Right atrium auricular region (tissue), 2 donors: Measurements from ENCODE around the gene IFNL2. TPM values are rescaled to one million over a fixed set of nuclear protein-coding genes. Genes with fewer than 3 reads are reported as not detected.

Source experiments
- DNase-seq: peaks from one replicate; pipeline ENCODE4 v3.0.0-alpha.2; 2019; ENCODE audit warnings: low spot score
- H3K27ac ChIP-seq, 2 donors: fragments of 200-600 bp; sonication (generic); 1 replicate in 1 of 2; 2 replicates in 1 of 2; pipeline ENCODE4 v1.5.1; 2016 to 2019
- H3K27me3 ChIP-seq, 2 donors: fragments of 200-600 bp; sonication (generic); one replicate each; pipeline versions ENCODE4 v1.5.1 to v1.6.0; 2017 to 2019
- H3K36me3 ChIP-seq: fragments of 200-600 bp; sonication (generic); one replicate; pipeline ENCODE4 v1.5.1; 2016
- H3K4me1 ChIP-seq, 2 donors: fragments of 200-600 bp; sonication (generic); one replicate each; pipeline versions ENCODE4 v1.5.1 to v1.6.0; 2017 to 2019
- H3K4me3 ChIP-seq, 2 donors: fragments of 200-600 bp; sonication (generic); 1 replicate in 1 of 2; 2 replicates in 1 of 2; pipeline ENCODE4 v1.5.1; 2017 to 2019; ENCODE audit warnings: mild to moderate bottlenecking in 1 of 2, moderate library complexity in 1 of 2
- H3K9me3 ChIP-seq, 2 donors: fragments of 200-600 bp; sonication (generic); one replicate each; pipeline ENCODE4 v1.5.1; 2019
- total RNA-seq, 2 donors: library from RNA; depleted of rRNA; stranded (reverse); fragments of >200 nt; gene quantifications; one replicate each; pipeline ENCODE4 v1.1.0, GENCODE V29; 2016
- TF ChIP-seq, protein P1 (sequence below), 2 donors: fragments of 200-600 bp; sonication (generic); IDR thresholded peaks; one replicate each; pipeline ENCODE4 v1.5.1; 2019; ENCODE audit warnings: antibody characterized with exemption in 2 of 2

Gene IFNL2
- total RNA-seq, 2 donors from 2014 or later = not detected

GRCh38 chr19:39299404-39299803, 31.2 kb downstream of the IFNL2 start:
- TF ChIP-seq, protein P1, sequence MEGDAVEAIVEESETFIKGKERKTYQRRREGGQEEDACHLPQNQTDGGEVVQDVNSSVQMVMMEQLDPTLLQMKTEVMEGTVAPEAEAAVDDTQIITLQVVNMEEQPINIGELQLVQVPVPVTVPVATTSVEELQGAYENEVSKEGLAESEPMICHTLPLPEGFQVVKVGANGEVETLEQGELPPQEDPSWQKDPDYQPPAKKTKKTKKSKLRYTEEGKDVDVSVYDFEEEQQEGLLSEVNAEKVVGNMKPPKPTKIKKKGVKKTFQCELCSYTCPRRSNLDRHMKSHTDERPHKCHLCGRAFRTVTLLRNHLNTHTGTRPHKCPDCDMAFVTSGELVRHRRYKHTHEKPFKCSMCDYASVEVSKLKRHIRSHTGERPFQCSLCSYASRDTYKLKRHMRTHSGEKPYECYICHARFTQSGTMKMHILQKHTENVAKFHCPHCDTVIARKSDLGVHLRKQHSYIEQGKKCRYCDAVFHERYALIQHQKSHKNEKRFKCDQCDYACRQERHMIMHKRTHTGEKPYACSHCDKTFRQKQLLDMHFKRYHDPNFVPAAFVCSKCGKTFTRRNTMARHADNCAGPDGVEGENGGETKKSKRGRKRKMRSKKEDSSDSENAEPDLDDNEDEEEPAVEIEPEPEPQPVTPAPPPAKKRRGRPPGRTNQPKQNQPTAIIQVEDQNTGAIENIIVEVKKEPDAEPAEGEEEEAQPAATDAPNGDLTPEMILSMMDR (IDR thresholded peaks at IDR 0.05) = no peak
- no peak for DNase-seq
- Histone ChIP-seq H3K27ac (no peak overlapping the region), H3K27me3 (no peaks in the 10 kb centered on the region), H3K4me3 (no peak overlapping the region), H3K4me1 (no peaks in the 10 kb centered on the region), H3K9me3 (no peaks in the 10 kb centered on the region), H3K36me3 (no peaks in the 10 kb centered on the region)

DNA sequence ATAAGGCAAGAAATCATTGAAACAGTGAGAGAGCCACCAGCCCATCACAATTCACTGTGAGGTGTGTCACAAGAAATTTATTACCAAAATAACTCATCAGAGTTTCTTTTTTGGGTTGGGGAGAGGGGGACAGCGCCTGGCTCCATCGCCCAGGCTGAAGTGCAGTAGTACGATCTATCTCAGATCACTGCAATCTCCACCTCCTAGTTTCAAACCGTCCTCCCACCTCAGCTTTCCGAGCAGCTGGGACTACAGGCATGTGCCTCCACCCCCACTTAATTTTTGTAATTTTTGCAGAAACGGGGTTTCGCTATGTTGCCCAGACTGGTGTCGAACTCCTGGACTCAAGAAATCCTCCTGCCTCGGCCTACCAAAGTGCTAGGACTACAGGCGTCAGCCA, 31.6 kb downstream of the IFNL2 start:
- TF ChIP-seq, protein P1 (IDR thresholded peaks at IDR 0.05) = no peak
- H3K4me3 ChIP-seq = no peak overlapping the region
- H3K36me3 ChIP-seq = no peaks in the 10 kb centered on the region
- H3K27ac ChIP-seq = no peak overlapping the region
- no peaks in the 10 kb centered on the region for H3K27me3 ChIP-seq
- no peaks in the 10 kb centered on the region for H3K4me1 ChIP-seq
- no peaks in the 10 kb centered on the region for H3K9me3 ChIP-seq
- DNase-seq = no peak

GRCh38 chr19:39301021-39301420, 32.8 kb downstream of the IFNL2 start:
- Histone ChIP-seq H3K27me3 (peaks cover 0 to 9% of the 10 kb centered on the region in 2 donors), H3K27ac (no peak overlapping the region), H3K4me3 (no peak overlapping the region), H3K4me1 (no peaks in the 10 kb centered on the region), H3K36me3 (no peaks in the 10 kb centered on the region), H3K9me3 (no peaks in the 10 kb centered on the region)
- TF ChIP-seq, protein P1 (IDR thresholded peaks at IDR 0.05) = no peak
- DNase-seq = no peak

DNA sequence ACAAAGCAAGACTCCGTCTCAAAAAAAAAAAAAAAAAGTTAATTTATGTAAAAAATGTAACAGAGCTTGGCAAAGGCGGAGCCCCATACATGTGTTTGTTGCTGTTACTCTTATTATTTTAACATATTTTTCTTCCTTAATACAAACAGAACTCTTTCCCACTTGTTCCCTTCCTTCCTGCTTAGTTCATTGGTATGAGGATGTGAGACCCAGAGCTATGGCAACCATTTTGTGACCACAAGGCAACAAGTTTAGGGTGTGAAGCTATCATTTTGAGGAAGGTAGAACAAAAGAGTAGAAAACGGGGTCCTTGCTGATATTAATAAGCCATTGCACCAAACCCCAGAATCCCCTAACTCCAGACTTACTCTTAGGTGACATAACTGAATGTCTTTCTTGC, 33.4 kb downstream of the IFNL2 start:
- Histone ChIP-seq H3K4me3 (no peak overlapping the region), H3K36me3 (no peaks in the 10 kb centered on the region), H3K27me3 (peaks cover 0 to 9% of the 10 kb centered on the region in 2 donors), H3K27ac (no peak overlapping the region), H3K4me1 (no peaks in the 10 kb centered on the region), H3K9me3 (no peaks in the 10 kb centered on the region)
- no peak for DNase-seq
- TF ChIP-seq, protein P1 (IDR thresholded peaks at IDR 0.05) = no peak

- peaks cover 0 to 16% of the 10 kb centered on the region in 2 donors for H3K4me1 ChIP-seq
- H3K4me3 ChIP-seq = no peak overlapping the region
- no peaks in the 10 kb centered on the region for H3K9me3 ChIP-seq
- no peaks in the 10 kb centered on the region for H3K36me3 ChIP-seq
- TF ChIP-seq, protein P1 (IDR thresholded peaks at IDR 0.05) = no peak
- H3K27me3 ChIP-seq = peaks cover 17 to 21% of the 10 kb centered on the region in 2 donors
- no peak overlapping the region for H3K27ac ChIP-seq
- no peak for DNase-seq
These were observed 35.4 kb downstream of the IFNL2 start for GRCh38 chr19:39303373-39304184.

GRCh38 chr19:39304185-39304513, 36.0 kb downstream of the IFNL2 start:
- Histone ChIP-seq H3K9me3 (no peaks in the 10 kb centered on the region), H3K27me3 (peaks cover 17 to 21% of the 10 kb centered on the region in 2 donors), H3K4me3 (no peak overlapping the region), H3K36me3 (no peaks in the 10 kb centered on the region), H3K27ac (no peak overlapping the region), H3K4me1 (peaks cover 0 to 16% of the 10 kb centered on the region in 2 donors)
- TF ChIP-seq, protein P1 (IDR thresholded peaks at IDR 0.05) = no peak
- no peak for DNase-seq
